K562 (cell line): ENCODE results near the gene HPCAL1. TPM values are rescaled to one million over a fixed set of nuclear protein-coding genes. Genes with fewer than 3 reads are reported as not detected.

Source experiments
- COPS2 ChIP-seq: fragments of 450-650 bp; conservative IDR thresholded peaks from 2 replicates; pipeline ENCODE4 v1.6.1; 2016; ENCODE audit warnings: mild to moderate bottlenecking, moderate library complexity
- DACH1 ChIP-seq: fragments of 450-650 bp; IDR thresholded peaks from 2 replicates; pipeline ENCODE4 v1.6.1; 2018; ENCODE audit not compliant: partially characterized antibody
- ELF1 ChIP-seq: fragments of 200-800 bp; sonication (Bioruptor generic); IDR thresholded peaks from 2 replicates; pipeline ENCODE4 v1.6.1; 2016; ENCODE audit warnings: missing genetic modification characterization, missing compliant biosample characterization
- EP400 ChIP-seq: fragments of 450-650 bp; IDR thresholded peaks from 2 replicates; pipeline ENCODE4 v1.6.1; 2017; ENCODE audit warnings: antibody characterized with exemption, mild to moderate bottlenecking, moderate library complexity
- ETV1 ChIP-seq: fragments of 450-650 bp; conservative IDR thresholded peaks from 2 replicates; pipeline ENCODE4 v1.6.1; 2016; ENCODE audit warnings: missing genetic modification characterization, control low read depth, low read depth, missing compliant biosample characterization
- FOXK2 ChIP-seq, 2 experiments: fragments of 450-650 bp; IDR thresholded peaks in 1 of 2; conservative IDR thresholded peaks in 1 of 2; 2 replicates each; pipeline ENCODE4 v1.6.1; 2016; ENCODE audit warnings: low read depth in 2 of 2, mild to moderate bottlenecking in 1 of 2
- FOXP1 ChIP-seq: sonication (generic); formaldehyde crosslinking; IDR thresholded peaks from 2 replicates; pipeline ENCODE4 v1.8.0; 2022; ENCODE audit warnings: mild to moderate bottlenecking, missing genetic modification reagents
- HDAC6 ChIP-seq: IDR thresholded peaks from 2 replicates; pipeline ENCODE4 v1.6.1; 2012; ENCODE audit warnings: low read depth, mild to moderate bottlenecking, control low read depth, inconsistent platforms, low read length, moderate library complexity
- HDGF ChIP-seq: fragments of 450-650 bp; IDR thresholded peaks from 2 replicates; pipeline ENCODE4 v1.6.1; 2016
- LARP7 ChIP-seq: fragments of 450-650 bp; IDR thresholded peaks from 2 replicates; pipeline ENCODE4 v1.6.1; 2016
- PRPF4 ChIP-seq: fragments of 200-400 bp; formaldehyde crosslinking; IDR thresholded peaks from one replicate; pipeline ENCODE4 v1.6.1; 2017; ENCODE audit warnings: low read length, low read depth, mild to moderate bottlenecking; ENCODE audit not compliant: insufficient read depth, poor library complexity, severe bottlenecking
- RBM14 ChIP-seq: fragments of 200-400 bp; formaldehyde crosslinking; IDR thresholded peaks from 2 replicates; pipeline ENCODE4 v1.6.1; 2018; ENCODE audit warnings: low read depth, mild to moderate bottlenecking, low read length, moderate library complexity, borderline replicate concordance; ENCODE audit not compliant: insufficient read depth
- RCOR1 ChIP-seq, 2 experiments: IDR thresholded peaks; 2 replicates each; pipeline ENCODE4 v1.6.1; 2012; ENCODE audit warnings: low read depth in 2 of 2, low read length in 2 of 2, borderline replicate concordance in 1 of 2, improper control_type of control experiment in 1 of 2
- TBL1XR1 ChIP-seq, 2 experiments: IDR thresholded peaks; 2 replicates each; pipeline ENCODE4 v1.6.1; 2012; ENCODE audit warnings: improper control_type of control experiment in 2 of 2, low read length in 2 of 2, mild to moderate bottlenecking in 1 of 2
- TCF7 ChIP-seq: sonication (generic); IDR thresholded peaks from 2 replicates; pipeline ENCODE4 v1.6.1; 2016; ENCODE audit warnings: antibody characterized with exemption, borderline replicate concordance
- TEAD4 ChIP-seq, 2 experiments: sonication (generic) in 1 of 2; formaldehyde crosslinking in 1 of 2; IDR thresholded peaks; 2 replicates each; pipeline versions ENCODE4 v1.6.1 to v1.8.0; 2012 to 2022; ENCODE audit warnings: borderline replicate concordance in 1 of 2, inconsistent platforms in 1 of 2, low read length in 1 of 2, mild to moderate bottlenecking in 1 of 2, missing genetic modification reagents in 1 of 2
- ZNF24 ChIP-seq: fragments of 450-650 bp; IDR thresholded peaks from 2 replicates; pipeline ENCODE4 v1.6.1; 2016
- polyA plus RNA-seq, 8 experiments: library from polyadenylated mRNA; depleted of rRNA in 4 of 8; stranded (reverse) in 5 of 8; unstranded in 3 of 8; fragments of >200 nt; fragmentation: Nextera tagmentation in 2 of 8; fragmentation: Illumina TruSeq in 1 of 8; extraction: Ambion mirVana in 2 of 8; extraction: Trizol in 1 of 8; gene quantifications; 2 replicates each; pipeline versions ENCODE4 v1.2.1 to v1.2.3, GENCODE V29; 2011 to 2014; ENCODE audit warnings: inconsistent platforms in 1 of 8, missing spikeins in 1 of 8
- total RNA-seq, 7 experiments: library from RNA; depleted of rRNA in 6 of 7; stranded (reverse); fragments of >200 nt in 6 of 7; fragmentation: Illumina TruSeq in 2 of 7; extraction: Trizol in 2 of 7; gene quantifications; 2 replicates each; pipeline versions ENCODE4 v1.2.1 to v1.2.3, GENCODE V29; 2011 to 2021; ENCODE audit warnings: low replicate concordance in 1 of 7
- TF ChIP-seq, protein P1 (sequence below): IDR thresholded peaks from 3 replicates; pipeline ENCODE4 v1.6.1; 2011; ENCODE audit warnings: borderline replicate concordance, mild to moderate bottlenecking, moderate library complexity; ENCODE audit not compliant: insufficient read length; ENCODE audit errors: extremely low read depth
- TF ChIP-seq, protein P2 (sequence below): fragments of 250-450 bp; sonication (Bioruptor Pico); IDR thresholded peaks from 2 replicates; pipeline ENCODE4 v1.8.0; 2021; ENCODE audit warnings: borderline replicate concordance, mild to moderate bottlenecking, moderate library complexity; ENCODE audit not compliant: poor library complexity, severe bottlenecking
- TF ChIP-seq, protein P3 (sequence below): fragments of 250-450 bp; sonication (Bioruptor Pico); IDR thresholded peaks from 2 replicates; pipeline ENCODE4 v1.8.0; 2022; ENCODE audit warnings: moderate library complexity, mild to moderate bottlenecking, inconsistent platforms
- TF ChIP-seq, protein P4 (sequence below): fragments of 250-450 bp; sonication (Bioruptor Pico); IDR thresholded peaks from 2 replicates; pipeline ENCODE4 v1.5.0; 2020; ENCODE audit warnings: mild to moderate bottlenecking, borderline replicate concordance

Gene HPCAL1
- total and polyA plus RNA-seq, 9 of the 15 experiments (the other 6 are each of a cell fraction or from before 2014, with no cell fraction given), result 2.7 to 65.5 (median 23.9) TPM

GRCh38 chr2:10448576-10449485 lies 146.1 kb downstream of the HPCAL1 start (continued):
- TF ChIP-seq RCOR1 (IDR thresholded peaks at IDR 0.05; ENCODE audit: borderline replicate concordance in 1 of 2, low read depth in 2 of 2, low read length in 2 of 2), result 0 out of 4 replicates have a peak, but pooled peaks of 1 of the 2 experiments have one; percentile 16
- TF ChIP-seq TBL1XR1 (IDR thresholded peaks at IDR 0.05; ENCODE audit: low read length in 2 of 2), result no peak
- no peak for TF ChIP-seq LARP7
- TF ChIP-seq PRPF4, result no peak
- TF ChIP-seq, protein P1, sequence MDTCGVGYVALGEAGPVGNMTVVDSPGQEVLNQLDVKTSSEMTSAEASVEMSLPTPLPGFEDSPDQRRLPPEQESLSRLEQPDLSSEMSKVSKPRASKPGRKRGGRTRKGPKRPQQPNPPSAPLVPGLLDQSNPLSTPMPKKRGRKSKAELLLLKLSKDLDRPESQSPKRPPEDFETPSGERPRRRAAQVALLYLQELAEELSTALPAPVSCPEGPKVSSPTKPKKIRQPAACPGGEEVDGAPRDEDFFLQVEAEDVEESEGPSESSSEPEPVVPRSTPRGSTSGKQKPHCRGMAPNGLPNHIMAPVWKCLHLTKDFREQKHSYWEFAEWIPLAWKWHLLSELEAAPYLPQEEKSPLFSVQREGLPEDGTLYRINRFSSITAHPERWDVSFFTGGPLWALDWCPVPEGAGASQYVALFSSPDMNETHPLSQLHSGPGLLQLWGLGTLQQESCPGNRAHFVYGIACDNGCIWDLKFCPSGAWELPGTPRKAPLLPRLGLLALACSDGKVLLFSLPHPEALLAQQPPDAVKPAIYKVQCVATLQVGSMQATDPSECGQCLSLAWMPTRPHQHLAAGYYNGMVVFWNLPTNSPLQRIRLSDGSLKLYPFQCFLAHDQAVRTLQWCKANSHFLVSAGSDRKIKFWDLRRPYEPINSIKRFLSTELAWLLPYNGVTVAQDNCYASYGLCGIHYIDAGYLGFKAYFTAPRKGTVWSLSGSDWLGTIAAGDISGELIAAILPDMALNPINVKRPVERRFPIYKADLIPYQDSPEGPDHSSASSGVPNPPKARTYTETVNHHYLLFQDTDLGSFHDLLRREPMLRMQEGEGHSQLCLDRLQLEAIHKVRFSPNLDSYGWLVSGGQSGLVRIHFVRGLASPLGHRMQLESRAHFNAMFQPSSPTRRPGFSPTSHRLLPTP, result no peak
- TF ChIP-seq ZNF24, result no peak
- peak; percentile 59 for TF ChIP-seq ELF1 (tag)
- no peak for TF ChIP-seq COPS2
- peak; percentile 98 for TF ChIP-seq EP400
- TF ChIP-seq HDAC6, result no peak
- no peak for TF ChIP-seq HDGF
- TF ChIP-seq ETV1 (tag), result peak; percentile 68
- TF ChIP-seq, protein P2, sequence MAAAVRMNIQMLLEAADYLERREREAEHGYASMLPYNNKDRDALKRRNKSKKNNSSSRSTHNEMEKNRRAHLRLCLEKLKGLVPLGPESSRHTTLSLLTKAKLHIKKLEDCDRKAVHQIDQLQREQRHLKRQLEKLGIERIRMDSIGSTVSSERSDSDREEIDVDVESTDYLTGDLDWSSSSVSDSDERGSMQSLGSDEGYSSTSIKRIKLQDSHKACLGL, result peak; percentile 88
- TF ChIP-seq TCF7, result peak; percentile 74; the same call in 1 of the 2 replicates
- TF ChIP-seq TEAD4 (IDR thresholded peaks at IDR 0.05; ENCODE audit: low read length), result peak; percentile 45; the same call in 1 of the 2 replicates
- TF ChIP-seq TEAD4 (CRISPR knock-in tag; IDR thresholded peaks at IDR 0.05; ENCODE audit: borderline replicate concordance), result peak; percentile 68; the same call in 1 of the 2 replicates
- TF ChIP-seq RBM14, result no peak
- TF ChIP-seq, protein P3, sequence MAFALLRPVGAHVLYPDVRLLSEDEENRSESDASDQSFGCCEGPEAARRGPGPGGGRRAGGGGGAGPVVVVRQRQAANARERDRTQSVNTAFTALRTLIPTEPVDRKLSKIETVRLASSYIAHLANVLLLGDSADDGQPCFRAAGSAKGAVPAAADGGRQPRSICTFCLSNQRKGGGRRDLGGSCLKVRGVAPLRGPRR (CRISPR knock-in tag), result no peak
- peak; percentile 94 for TF ChIP-seq FOXP1 (CRISPR knock-in tag)
- TF ChIP-seq, protein P4, sequence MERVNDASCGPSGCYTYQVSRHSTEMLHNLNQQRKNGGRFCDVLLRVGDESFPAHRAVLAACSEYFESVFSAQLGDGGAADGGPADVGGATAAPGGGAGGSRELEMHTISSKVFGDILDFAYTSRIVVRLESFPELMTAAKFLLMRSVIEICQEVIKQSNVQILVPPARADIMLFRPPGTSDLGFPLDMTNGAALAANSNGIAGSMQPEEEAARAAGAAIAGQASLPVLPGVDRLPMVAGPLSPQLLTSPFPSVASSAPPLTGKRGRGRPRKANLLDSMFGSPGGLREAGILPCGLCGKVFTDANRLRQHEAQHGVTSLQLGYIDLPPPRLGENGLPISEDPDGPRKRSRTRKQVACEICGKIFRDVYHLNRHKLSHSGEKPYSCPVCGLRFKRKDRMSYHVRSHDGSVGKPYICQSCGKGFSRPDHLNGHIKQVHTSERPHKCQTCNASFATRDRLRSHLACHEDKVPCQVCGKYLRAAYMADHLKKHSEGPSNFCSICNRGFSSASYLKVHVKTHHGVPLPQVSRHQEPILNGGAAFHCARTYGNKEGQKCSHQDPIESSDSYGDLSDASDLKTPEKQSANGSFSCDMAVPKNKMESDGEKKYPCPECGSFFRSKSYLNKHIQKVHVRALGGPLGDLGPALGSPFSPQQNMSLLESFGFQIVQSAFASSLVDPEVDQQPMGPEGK (CRISPR knock-in tag), result 0 out of 2 replicates have a peak, but pooled peaks have one; percentile 55
- TF ChIP-seq DACH1, result peak; percentile 88
- TF ChIP-seq FOXK2 (conservative IDR thresholded peaks at IDR 0.05 in 1 of 2, IDR thresholded peaks at IDR 0.05 in 1 of 2; ENCODE audit: low read depth in 2 of 2), result peak in 1 of 2 experiments; percentile 33; a peak in 2 of 4 replicates
